Measurements from ENCODE around the gene RPL3.
A peak's percentile ranks its signal among the peaks of the same experiment; 100 is the strongest.
"Not testable (repeated sequence)": the region's sequence is repeated elsewhere in the genome, so short reads cannot be mapped to it uniquely, and the experiment has no call there.

Gene RPL3

GRCh38 chr22:39319284-39320022 is at the start of gene RPL3:
Gene RPL3 (minus strand): TSS chr22:39319623. CDS start chr22:39319597, 26 bp downstream.
- peak; percentile 98 for DNase-seq (ENCODE audit: low read depth, low spot score)

GRCh38 chr22:39369186-39369585 is 49.8 kb upstream of the RPL3 start:
- no peak for DNase-seq (ENCODE audit: low read depth, low spot score)

- no peak for DNase-seq (ENCODE audit: low read depth, low spot score)
Observed at GRCh38 chr22:39368461-39368911, 49.1 kb upstream of the RPL3 start.

- no peak for DNase-seq (ENCODE audit: low read depth, low spot score)
Observed at GRCh38 chr22:39367035-39367434, 47.6 kb upstream of the RPL3 start.

- DNase-seq (ENCODE audit: low read depth, low spot score), result no peak
Observed at GRCh38 chr22:39365492-39365780, 46.0 kb upstream of the RPL3 start.

- no peak for DNase-seq (ENCODE audit: low read depth, low spot score)
Observed at GRCh38 chr22:39364714-39365491, 45.5 kb upstream of the RPL3 start.

- no peak for DNase-seq (ENCODE audit: low read depth, low spot score)
Observed at GRCh38 chr22:39363751-39364515, 44.5 kb upstream of the RPL3 start.

- no peak for DNase-seq (ENCODE audit: low read depth, low spot score)
Observed at GRCh38 chr22:39362932-39363331, 43.5 kb upstream of the RPL3 start.

- DNase-seq (ENCODE audit: low read depth, low spot score), result no peak
Observed at GRCh38 chr22:39362271-39362670, 42.8 kb upstream of the RPL3 start.

GRCh38 chr22:39361496-39361895 is 42.1 kb upstream of the RPL3 start:
- DNase-seq (ENCODE audit: low read depth, low spot score), result no peak

- no peak for DNase-seq (ENCODE audit: low read depth, low spot score)
Observed at GRCh38 chr22:39360674-39361413, 41.4 kb upstream of the RPL3 start.

GRCh38 chr22:39360242-39360641 is 40.8 kb upstream of the RPL3 start:
- DNase-seq (ENCODE audit: low read depth, low spot score), result no peak

- DNase-seq (ENCODE audit: low read depth, low spot score), result no peak
Observed at GRCh38 chr22:39359659-39360195, 40.3 kb upstream of the RPL3 start.

- DNase-seq (ENCODE audit: low read depth, low spot score), result not testable (repeated sequence)
Observed at GRCh38 chr22:39358197-39358596, 38.8 kb upstream of the RPL3 start.

- DNase-seq (ENCODE audit: low read depth, low spot score), result not testable (repeated sequence)
Observed at GRCh38 chr22:39357110-39358108, 38.0 kb upstream of the RPL3 start.

GRCh38 chr22:39356464-39356863 is 37.0 kb upstream of the RPL3 start:
- DNase-seq (ENCODE audit: low read depth, low spot score), result no peak

GRCh38 chr22:39355805-39356204 is 36.4 kb upstream of the RPL3 start:
- not testable (repeated sequence) for DNase-seq (ENCODE audit: low read depth, low spot score)

GRCh38 chr22:39355080-39355479 is 35.7 kb upstream of the RPL3 start:
- no peak for DNase-seq (ENCODE audit: low read depth, low spot score)

- no peak for DNase-seq (ENCODE audit: low read depth, low spot score)
Observed at GRCh38 chr22:39353346-39353745, 33.9 kb upstream of the RPL3 start.

GRCh38 chr22:39352306-39352891 is 33.0 kb upstream of the RPL3 start:
- DNase-seq (ENCODE audit: low read depth, low spot score), result no peak

Data from brain pericyte (primary cell).